NCI-H2196 (cell line): ENCODE measurements around the gene ADRA2A.

Experiments used
- DNase-seq: peaks from one replicate; lab custom pipeline; 2025; ENCODE audit not compliant: unreplicated experiment; lab: John Stamatoyannopoulos, UW

The ADRA2A gene

GRCh38 chr10:111076682-111077478 lies at the start of gene ADRA2A:
ADRA2A (plus strand) TSS chr10:111077029; CDS start chr10:111077997, 968 bp downstream.
- DNase-seq: peak; percentile 16

DNA sequence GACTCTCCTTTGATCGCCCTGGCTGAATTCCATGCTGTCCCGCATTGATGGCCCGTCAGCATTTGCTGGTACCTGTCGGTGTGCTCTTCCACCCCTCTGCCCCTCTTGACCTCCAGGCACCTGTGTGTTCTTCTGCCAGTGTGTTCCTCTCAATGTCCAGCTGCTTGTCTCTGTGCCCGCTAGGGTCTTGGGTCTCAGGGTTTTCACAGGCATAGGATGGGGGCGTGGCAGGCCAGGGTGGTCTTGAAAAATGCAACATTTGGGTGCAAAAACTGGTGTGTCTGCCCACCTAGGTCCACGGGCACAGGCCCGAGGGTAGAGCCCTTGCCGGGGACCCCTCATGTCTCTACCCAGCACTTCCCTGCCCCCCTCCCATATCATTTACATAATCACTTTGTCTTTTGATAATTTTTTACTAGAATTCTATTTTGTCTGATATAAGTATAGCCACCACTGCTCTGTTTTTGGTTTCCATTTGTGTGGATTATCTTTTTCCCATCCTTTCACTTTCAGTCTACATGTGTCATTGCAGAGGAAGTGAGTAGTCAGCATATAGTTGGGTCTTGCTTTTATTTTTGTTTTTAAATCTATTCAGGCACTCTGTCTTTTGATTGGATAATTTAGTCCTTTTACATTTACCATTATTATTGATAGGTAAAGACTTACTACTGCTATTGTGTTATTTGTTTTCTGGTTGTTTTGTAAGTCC lies 46.6 kb upstream of the ADRA2A start:
- no peak for DNase-seq

DNA sequence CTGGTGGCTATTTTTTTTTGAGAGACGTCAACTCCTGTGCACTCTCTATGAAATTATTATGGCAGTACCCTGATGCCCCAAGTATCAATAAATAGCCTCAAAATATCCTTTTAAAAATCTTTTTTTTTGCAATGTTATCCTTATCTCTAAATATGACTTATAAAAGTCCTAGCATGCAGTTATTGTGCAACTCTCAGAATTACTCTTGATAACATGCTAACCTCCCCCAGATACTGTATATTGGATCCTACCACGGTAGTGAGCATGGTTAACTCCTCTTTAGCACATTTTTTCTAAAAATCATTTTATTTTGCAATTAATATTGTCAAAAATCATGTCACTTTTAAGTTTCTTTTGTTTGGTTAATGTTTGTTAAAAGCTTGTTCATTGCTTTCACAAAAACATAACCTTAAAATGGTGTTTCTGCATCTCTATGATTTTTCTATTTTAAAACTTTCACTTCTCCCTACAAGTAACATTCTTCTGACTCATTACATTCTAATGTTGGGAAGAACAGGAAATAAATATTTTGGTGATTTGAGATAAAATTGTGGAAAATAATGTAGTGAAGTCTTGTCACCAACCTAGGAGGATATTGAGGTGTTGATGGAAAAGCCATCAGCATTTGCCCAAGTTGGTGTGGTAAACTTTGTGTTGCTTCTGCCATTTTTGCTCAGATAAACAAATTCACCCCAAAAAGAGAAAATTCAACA lies 42.1 kb upstream of the ADRA2A start:
- DNase-seq: no peak

- no peak for DNase-seq
Measured at GRCh38 chr10:111035542-111035941, 41.3 kb upstream of the ADRA2A start.

DNA sequence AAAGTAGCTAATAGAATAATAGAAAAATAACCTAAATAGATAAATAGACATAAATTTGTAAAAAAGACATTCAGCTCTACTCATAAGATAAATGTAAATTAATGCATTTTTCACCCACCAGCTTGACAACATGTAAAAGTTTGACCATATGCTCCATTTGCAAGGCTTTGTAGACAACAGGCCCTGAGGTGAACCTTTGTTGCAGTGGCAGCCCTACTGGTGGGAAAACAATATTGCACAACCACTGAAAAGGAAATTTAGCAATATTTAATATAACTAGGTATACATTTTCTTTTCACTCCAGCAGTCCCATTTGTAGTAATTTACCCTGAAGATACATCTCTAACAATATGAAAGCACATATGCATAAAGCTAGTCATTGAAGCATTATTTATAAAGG lies 39.0 kb upstream of the ADRA2A start:
- DNase-seq: no peak

DNA sequence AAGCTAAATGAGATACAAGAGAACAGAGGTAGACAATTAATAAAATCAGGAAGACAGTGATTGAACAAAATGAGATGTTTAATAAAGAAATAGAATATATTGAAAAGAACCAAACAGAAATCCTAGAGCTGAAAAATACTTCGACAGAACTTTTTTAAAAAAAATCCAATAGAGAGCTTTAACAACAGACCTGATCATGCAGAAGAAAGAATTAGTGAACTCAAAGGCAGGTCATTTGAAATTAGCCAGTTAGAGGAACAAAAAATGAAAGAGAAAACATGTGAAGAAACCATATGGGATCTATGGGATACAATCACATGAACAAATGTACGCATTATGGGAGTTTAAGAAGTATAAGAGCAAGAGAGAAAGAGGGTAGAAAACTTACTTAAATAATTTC lies 37.3 kb upstream of the ADRA2A start:
- DNase-seq: no peak

- DNase-seq: no peak
Measured at GRCh38 chr10:111057006-111057405, 19.8 kb upstream of the ADRA2A start.

- no peak for DNase-seq
Measured at GRCh38 chr10:111063471-111063870, 13.4 kb upstream of the ADRA2A start.

GRCh38 chr10:111072232-111072631 lies 4.6 kb upstream of the ADRA2A start:
- no peak for DNase-seq

DNA sequence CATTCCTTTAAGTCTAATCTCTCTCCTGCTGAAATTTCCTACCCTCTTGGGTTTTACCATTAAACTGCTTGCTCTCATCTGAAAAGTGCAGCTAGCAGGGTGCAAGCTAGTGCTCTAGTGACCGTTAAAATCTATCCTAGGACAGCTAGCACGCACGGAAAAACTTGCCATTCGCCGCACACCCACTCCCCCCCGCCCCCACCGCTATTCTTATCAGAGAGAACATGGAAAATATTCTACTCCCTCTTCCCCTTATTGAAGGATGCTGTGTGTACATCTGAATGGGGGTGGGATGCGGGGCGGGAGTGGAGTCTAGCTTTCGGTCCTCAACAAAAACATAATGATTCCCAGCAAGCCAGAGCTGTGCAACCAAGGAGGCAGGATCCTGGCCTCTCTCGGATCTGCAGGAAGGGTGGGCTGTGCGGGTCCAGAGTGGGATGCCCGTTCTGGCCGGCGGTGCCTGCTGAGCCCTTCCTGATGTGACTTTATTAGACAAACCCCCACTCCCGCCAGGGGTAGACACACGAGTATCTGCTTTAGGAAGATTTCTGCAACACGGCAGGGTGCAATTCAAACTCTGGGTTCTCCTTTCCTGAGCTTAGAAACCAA lies 1.1 kb upstream of the ADRA2A start:
- no peak for DNase-seq

- peak; percentile 30 for DNase-seq
Measured at GRCh38 chr10:111076191-111076681, 593 bp upstream of the ADRA2A start.

DNA sequence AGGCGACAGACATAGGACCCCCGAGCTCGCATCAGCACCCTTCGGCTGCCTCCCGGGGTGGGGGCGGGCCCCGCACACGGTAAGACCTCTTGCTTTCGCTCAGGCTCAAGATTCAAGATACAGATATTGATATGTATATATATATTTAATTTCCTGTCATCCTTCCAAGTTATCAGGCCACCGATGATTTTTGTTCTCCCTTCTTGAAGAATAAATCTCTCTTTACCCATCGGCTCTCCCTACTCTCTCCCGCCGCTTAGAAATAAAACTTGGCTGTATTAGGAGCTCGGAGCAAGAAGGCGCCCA lies 603 bp downstream of the ADRA2A start:
- no peak for DNase-seq

GRCh38 chr10:111077785-111078504 lies 1.1 kb downstream of the ADRA2A start:
- DNase-seq: no peak

- DNase-seq: no peak
Measured at GRCh38 chr10:111078505-111079185, 1.8 kb downstream of the ADRA2A start.

DNA sequence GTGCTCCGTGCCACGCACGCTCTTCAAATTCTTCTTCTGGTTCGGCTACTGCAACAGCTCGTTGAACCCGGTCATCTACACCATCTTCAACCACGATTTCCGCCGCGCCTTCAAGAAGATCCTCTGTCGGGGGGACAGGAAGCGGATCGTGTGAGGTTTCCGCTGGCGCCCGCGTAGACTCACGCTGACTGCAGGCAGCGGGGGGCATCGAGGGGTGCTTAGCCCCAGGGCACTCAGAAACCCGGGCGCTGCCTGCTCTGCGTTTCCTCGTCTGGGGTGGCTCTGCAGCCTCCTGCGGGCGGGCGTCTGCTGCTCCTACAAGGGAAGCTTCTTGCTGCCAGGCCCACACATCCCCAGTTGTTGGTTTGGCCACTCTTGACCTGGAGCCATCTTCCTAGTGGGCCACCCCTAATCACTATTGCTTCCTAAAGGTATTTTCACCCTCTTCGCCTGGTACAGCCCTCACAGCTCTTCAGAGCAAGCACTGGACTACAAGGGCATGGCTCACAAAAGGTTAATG lies 2.5 kb downstream of the ADRA2A start:
- DNase-seq: no peak

DNA sequence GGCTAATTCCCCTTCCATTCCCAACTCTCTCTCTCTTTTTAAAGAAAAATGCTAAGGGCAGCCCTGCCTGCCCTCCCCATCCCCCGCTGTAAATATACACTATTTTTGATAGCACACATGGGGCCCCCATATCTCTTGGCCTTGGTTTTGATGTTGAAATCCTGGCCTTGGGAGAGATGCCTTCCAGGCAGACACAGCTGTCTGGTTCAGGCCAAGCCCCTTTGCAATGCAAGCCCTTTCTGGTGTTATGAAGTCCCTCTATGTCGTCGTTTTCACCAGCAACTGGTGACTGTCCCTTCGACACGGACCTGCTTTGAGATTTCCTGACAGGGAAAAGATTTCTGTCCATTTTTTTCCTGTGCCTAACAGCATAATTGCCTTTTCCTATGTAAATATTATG lies 3.0 kb downstream of the ADRA2A start:
- no peak for DNase-seq

- no peak for DNase-seq
Measured at GRCh38 chr10:111080224-111080623, 3.4 kb downstream of the ADRA2A start.

GRCh38 chr10:111081595-111081994 lies 4.8 kb downstream of the ADRA2A start:
- no peak for DNase-seq

GRCh38 chr10:111082102-111082975 lies 5.5 kb downstream of the ADRA2A start:
- no peak for DNase-seq
